GM18951 (cell line): Measurements from ENCODE around the gene GREB1.
"Not testable (repeated sequence)": the region's sequence is repeated elsewhere in the genome, so short reads cannot be mapped to it uniquely, and the experiment has no call there.

Source experiments
- POLR2A ChIP-seq: IDR thresholded peaks from 4 replicates; pipeline ENCODE4 v1.6.1; 2011; ENCODE audit warnings: mild to moderate bottlenecking; ENCODE audit not compliant: insufficient read length, insufficient read depth; ENCODE audit errors: extremely low read depth
- in situ Hi-C: fragments of 300-500 bp; cut with MboI; formaldehyde crosslinking; loops from one replicate; pipeline ENCODE4 v1.12.0; 2022; ENCODE audit warnings: low sequenced_read_pairs, mixed read lengths, inconsistent platforms; ENCODE audit not compliant: unreplicated experiment

The GREB1 gene

GRCh38 chr2:11659115-11659475 lies 125.2 kb downstream of the GREB1 start:
- no peak for TF ChIP-seq POLR2A
- in situ Hi-C loops, result no loop called here

- no peak for TF ChIP-seq POLR2A
- in situ Hi-C loops, result no loop called here
These were observed 126.0 kb downstream of the GREB1 start for GRCh38 chr2:11659851-11660250.

GRCh38 chr2:11660396-11660795 lies 126.6 kb downstream of the GREB1 start:
- in situ Hi-C loops, result not testable (repeated sequence)

GRCh38 chr2:11661891-11662435 lies 128.1 kb downstream of the GREB1 start:
- in situ Hi-C loops, result no loop called here

GRCh38 chr2:11662882-11663281 lies 129.0 kb downstream of the GREB1 start:
- no peak for TF ChIP-seq POLR2A
- in situ Hi-C loops, result no loop called here

More at GRCh38 chr2:11661891-11662435, 128.1 kb downstream of the GREB1 start:
- TF ChIP-seq POLR2A, result no peak

GRCh38 chr2:11663427-11663826 lies 129.6 kb downstream of the GREB1 start:
- in situ Hi-C loops, result no loop called here
- no peak for TF ChIP-seq POLR2A

GRCh38 chr2:11665028-11665427 lies 131.2 kb downstream of the GREB1 start:
- in situ Hi-C loops, result no loop called here
- no peak for TF ChIP-seq POLR2A

GRCh38 chr2:11665510-11666362 lies 131.9 kb downstream of the GREB1 start:
- no peak for TF ChIP-seq POLR2A
- in situ Hi-C loops, result no loop called here

- in situ Hi-C loops, result no loop called here
- TF ChIP-seq POLR2A, result no peak
These were observed 133.3 kb downstream of the GREB1 start for GRCh38 chr2:11667194-11667593.

GRCh38 chr2:11667866-11668637 lies 134.2 kb downstream of the GREB1 start:
- in situ Hi-C loops, result no loop called here
- TF ChIP-seq POLR2A, result no peak

- in situ Hi-C loops, result no loop called here
- TF ChIP-seq POLR2A, result no peak
These were observed 135.8 kb downstream of the GREB1 start, which contains the start of gene NTSR2 for GRCh38 chr2:11669454-11670291. TSS of gene NTSR2 (minus strand) at chr2:11670195. CDS start at chr2:11670129, 66 bp downstream.

GRCh38 chr2:11672407-11672806 lies 138.6 kb downstream of the GREB1 start:
- no peak for TF ChIP-seq POLR2A
- in situ Hi-C loops, result no loop called here

- TF ChIP-seq POLR2A, result no peak
- in situ Hi-C loops, result no loop called here
These were observed 141.1 kb downstream of the GREB1 start for GRCh38 chr2:11674983-11675382.

GRCh38 chr2:11675423-11676112 lies 141.7 kb downstream of the GREB1 start:
- in situ Hi-C loops, result no loop called here
- TF ChIP-seq POLR2A, result no peak
